ENCODE results near the gene DDX42. TPM values are rescaled to one million over a fixed set of nuclear protein-coding genes. Genes with fewer than 3 reads are reported as not detected.

The DDX42 gene
- total RNA-seq (100 to 1,000 TPM; 103 to 122 TPM), polyA plus RNA-seq (16.9 TPM)

GRCh38 chr17:63774141-63774968, at the start of gene DDX42:
TSS of gene DDX42 (plus strand) at chr17:63774170. CDS start at chr17:63787050, 12,880 bp downstream.
- Histone ChIP-seq H3K4me1 (ENCODE audit: insufficient read depth, low read length) (peaks cover 52% of the 10 kb centered on the region), H3K27me3 (ENCODE audit: insufficient read depth, low read length, poor library complexity, severe bottlenecking) (no peaks in the 10 kb centered on the region), H3K4me3 (ENCODE audit: low read length) (peak within 1 kb of the TSS; percentile 98), H3K27ac (ENCODE audit: low read depth, low read length) (peak within 1 kb of the TSS; percentile 99), H3K36me3 (ENCODE audit: insufficient read depth, low read length) (peaks cover 6% of the 10 kb centered on the region), H3K9me3 (ENCODE audit: low read length) (no peaks in the 10 kb centered on the region)
- Mint-ChIP-seq H3K9me3 (peaks cover 0 to 2% (median 0%) of the 10 kb centered on the region in 5 donors), H3K27ac (peak within 1 kb of the TSS; percentile 96 to 100 (median 99)), H3K4me3 (peak within 1 kb of the TSS; percentile 92 to 100 (median 96)), H3K27me3 (peaks cover 0 to 3% of the 10 kb centered on the region in 2 donors), H3K36me3 (peaks cover 0 to 58% (median 0%) of the 10 kb centered on the region in 3 donors), H3K4me1 (peaks cover 51 to 88% (median 76%) of the 10 kb centered on the region in 3 donors)
- POLR2A ChIA-PET = interaction anchor here (0.5 to 4.5 kb wide), 17 partner anchors 9 to 732 kb away, joined by 3 to 95 read pairs (median 6); partner anchors contain the start of genes CEP95, DDX5, FTSJ3 and ICAM2
- CTCF ChIA-PET = interaction anchor here (0.5 to 3.8 kb wide), 8 partner anchors 10 to 76 kb away, joined by 3 to 18 read pairs (median 6); partner anchors contain the start of gene STRADA
- DNase-seq = peak in 1 of 5 donors; percentile 83

GRCh38 chr17:63735691-63736090, 38.3 kb upstream of the DDX42 start:
- no peaks in the 10 kb centered on the region for H3K36me3 ChIP-seq (ENCODE audit: insufficient read depth, low read length)
- H3K4me3 ChIP-seq (ENCODE audit: low read length) = no peak overlapping the region
- peaks cover 7% of the 10 kb centered on the region for H3K4me1 ChIP-seq (ENCODE audit: insufficient read depth, low read length)
- Mint-ChIP-seq H3K27ac (peak overlapping the region in 2 of 8 donors; percentile 57 to 60), H3K9me3 (no peaks in the 10 kb centered on the region), H3K27me3 (peaks cover 0 to 2% of the 10 kb centered on the region in 2 donors), H3K4me3 (no peak overlapping the region), H3K4me1 (peaks cover 10 to 25% (median 12%) of the 10 kb centered on the region in 3 donors), H3K36me3 (peaks cover 0 to 4% (median 2%) of the 10 kb centered on the region in 3 donors)
- CTCF ChIA-PET = interaction anchor here (1.2 to 3.0 kb wide), 3 partner anchors 29 to 38 kb away, joined by 3 to 9 read pairs (median 3); no protein-coding TSS in a partner anchor
- no peak overlapping the region for H3K27ac ChIP-seq (ENCODE audit: low read depth, low read length)
- POLR2A ChIA-PET = interaction anchor here (0.9 kb wide), 1 partner anchor 41 kb away, joined by 3 read pairs; no protein-coding TSS in a partner anchor
- H3K9me3 ChIP-seq (ENCODE audit: low read length) = no peaks in the 10 kb centered on the region
- H3K27me3 ChIP-seq (ENCODE audit: insufficient read depth, low read length, poor library complexity, severe bottlenecking) = no peaks in the 10 kb centered on the region
- no peak for DNase-seq

- Histone ChIP-seq H3K27ac (ENCODE audit: low read depth, low read length) (peak overlapping the region; percentile 92), H3K36me3 (ENCODE audit: insufficient read depth, low read length) (no peaks in the 10 kb centered on the region), H3K4me1 (ENCODE audit: insufficient read depth, low read length) (peaks cover 13% of the 10 kb centered on the region), H3K27me3 (ENCODE audit: insufficient read depth, low read length, poor library complexity, severe bottlenecking) (no peaks in the 10 kb centered on the region), H3K4me3 (ENCODE audit: low read length) (peak overlapping the region; percentile 86), H3K9me3 (ENCODE audit: low read length) (no peaks in the 10 kb centered on the region)
- CTCF ChIA-PET = interaction anchor here (0.9 to 1.0 kb wide), 3 partner anchors 9 to 38 kb away, joined by 3 to 4 read pairs (median 4); partner anchors contain the start of genes CCDC47 and DDX42
- no peaks in the 10 kb centered on the region for H3K9me3 Mint-ChIP-seq
- peak in 1 of 5 donors; percentile 13 for DNase-seq
- peaks cover 17 to 26% (median 23%) of the 10 kb centered on the region in 3 donors for H3K4me1 Mint-ChIP-seq
- POLR2A ChIA-PET = interaction anchor here (0.6 to 3.2 kb wide), 7 partner anchors 23 to 1325 kb away, joined by 3 to 54 read pairs (median 6); partner anchors contain the start of genes CCDC47, DDX42, FTSJ3 and PSMC5
- H3K27me3 Mint-ChIP-seq = peaks cover 0 to 2% of the 10 kb centered on the region in 2 donors
- H3K4me3 Mint-ChIP-seq = peak overlapping the region; percentile 86 to 96 (median 90)
- peaks cover 0 to 18% (median 0%) of the 10 kb centered on the region in 3 donors for H3K36me3 Mint-ChIP-seq
- peak overlapping the region; percentile 93 to 98 (median 94) for H3K27ac Mint-ChIP-seq
These were observed 33.4 kb upstream of the DDX42 start for GRCh38 chr17:63740464-63741142.

GRCh38 chr17:63741143-63741407, 32.9 kb upstream of the DDX42 start:
- no peaks in the 10 kb centered on the region for H3K27me3 ChIP-seq (ENCODE audit: insufficient read depth, low read length, poor library complexity, severe bottlenecking)
- H3K4me3 ChIP-seq (ENCODE audit: low read length) = peak overlapping the region; percentile 86
- Mint-ChIP-seq H3K4me1 (peaks cover 17 to 25% (median 21%) of the 10 kb centered on the region in 3 donors), H3K9me3 (no peaks in the 10 kb centered on the region), H3K36me3 (peaks cover 0 to 23% (median 3%) of the 10 kb centered on the region in 3 donors), H3K27me3 (peaks cover 0 to 2% of the 10 kb centered on the region in 2 donors), H3K4me3 (peak overlapping the region; percentile 86 to 96 (median 90)), H3K27ac (peak overlapping the region; percentile 93 to 98 (median 94))
- ChIA-PET CTCF (interaction anchor here (0.9 to 1.0 kb wide), 3 partner anchors 9 to 38 kb away, joined by 3 to 4 read pairs (median 4); partner anchors contain the start of genes CCDC47 and DDX42), POLR2A (interaction anchor here (0.6 to 3.2 kb wide), 7 partner anchors 23 to 1325 kb away, joined by 3 to 54 read pairs (median 6); partner anchors contain the start of genes CCDC47, DDX42, FTSJ3 and PSMC5)
- H3K4me1 ChIP-seq (ENCODE audit: insufficient read depth, low read length) = peaks cover 13% of the 10 kb centered on the region
- H3K36me3 ChIP-seq (ENCODE audit: insufficient read depth, low read length) = no peaks in the 10 kb centered on the region
- DNase-seq = no peak
- peak overlapping the region; percentile 92 for H3K27ac ChIP-seq (ENCODE audit: low read depth, low read length)
- H3K9me3 ChIP-seq (ENCODE audit: low read length) = no peaks in the 10 kb centered on the region

- Histone ChIP-seq H3K27ac (ENCODE audit: low read depth, low read length) (peak within 1 kb of the TSS; percentile 92), H3K36me3 (ENCODE audit: insufficient read depth, low read length) (no peaks in the 10 kb centered on the region), H3K9me3 (ENCODE audit: low read length) (no peaks in the 10 kb centered on the region), H3K4me3 (ENCODE audit: low read length) (peak within 1 kb of the TSS; percentile 86), H3K27me3 (ENCODE audit: insufficient read depth, low read length, poor library complexity, severe bottlenecking) (no peaks in the 10 kb centered on the region), H3K4me1 (ENCODE audit: insufficient read depth, low read length) (peaks cover 13% of the 10 kb centered on the region)
- peaks cover 17 to 25% (median 21%) of the 10 kb centered on the region in 3 donors for H3K4me1 Mint-ChIP-seq
- H3K4me3 Mint-ChIP-seq = peak within 1 kb of the TSS; percentile 86 to 96 (median 90)
- peaks cover 0 to 2% of the 10 kb centered on the region in 2 donors for H3K27me3 Mint-ChIP-seq
- DNase-seq = peak; percentile 98 to 99 (median 98)
- peak within 1 kb of the TSS; percentile 93 to 98 (median 94) for H3K27ac Mint-ChIP-seq
- POLR2A ChIA-PET = interaction anchor here (0.5 to 3.2 kb wide), 16 partner anchors 12 to 1324 kb away, joined by 4 to 54 read pairs (median 6); partner anchors contain the start of genes CCDC47, DDX42, LIMD2 and MAP3K3
- no peaks in the 10 kb centered on the region for H3K9me3 Mint-ChIP-seq
- CTCF ChIA-PET = interaction anchor here (0.6 to 1.5 kb wide), 9 partner anchors 8 to 114 kb away, joined by 3 to 8 read pairs (median 5); partner anchors contain the start of genes CCDC47 and DDX42
- peaks cover 0 to 26% (median 3%) of the 10 kb centered on the region in 3 donors for H3K36me3 Mint-ChIP-seq
These were observed 32.4 kb upstream of the DDX42 start, which contains the start of gene STRADA for GRCh38 chr17:63741408-63742173. TSS of gene STRADA (minus strand) at chr17:63741799. CDS start at chr17:63728369, 13,430 bp downstream.

- peak overlapping the region in 7 of 8 donors; percentile 1 to 82 (median 73) for H3K27ac Mint-ChIP-seq
- Histone ChIP-seq H3K27me3 (ENCODE audit: insufficient read depth, low read length, poor library complexity, severe bottlenecking) (no peaks in the 10 kb centered on the region), H3K4me1 (ENCODE audit: insufficient read depth, low read length) (peaks cover 9% of the 10 kb centered on the region), H3K9me3 (ENCODE audit: low read length) (no peaks in the 10 kb centered on the region), H3K27ac (ENCODE audit: low read depth, low read length) (no peak overlapping the region), H3K36me3 (ENCODE audit: insufficient read depth, low read length) (peaks cover 41% of the 10 kb centered on the region), H3K4me3 (ENCODE audit: low read length) (no peak overlapping the region)
- ChIA-PET CTCF (interaction anchor here (1.4 kb wide), 1 partner anchor 10 kb away, joined by 3 read pairs; no protein-coding TSS in a partner anchor), POLR2A (interaction anchor here (0.7 kb wide), 1 partner anchor 45 kb away, joined by 4 read pairs; no protein-coding TSS in a partner anchor)
- peaks cover 8 to 15% (median 10%) of the 10 kb centered on the region in 3 donors for H3K4me1 Mint-ChIP-seq
- H3K36me3 Mint-ChIP-seq = peaks cover 0 to 74% (median 14%) of the 10 kb centered on the region in 3 donors
- peak overlapping the region in 6 of 7 donors; percentile 3 to 67 (median 36) for H3K4me3 Mint-ChIP-seq
- H3K27me3 Mint-ChIP-seq = no peaks in the 10 kb centered on the region
- DNase-seq = peak in 1 of 5 donors; percentile 46
- H3K9me3 Mint-ChIP-seq = no peaks in the 10 kb centered on the region
These were observed 22.2 kb upstream of the DDX42 start for GRCh38 chr17:63751806-63752205.
